HTERT RPE-1 (cell line): ENCODE results near the gene ZNF567.
"Not testable (repeated sequence)": the region's sequence is repeated elsewhere in the genome, so short reads cannot be mapped to it uniquely, and the experiment has no call there.

Experiments used
- in situ Hi-C: fragments of 300-500 bp; cut with MboI; formaldehyde crosslinking; loops from 4 replicates; pipeline ENCODE4 v1.14.3; 2020; ENCODE audit warnings: low sequenced_read_pairs

The ZNF567 gene

DNA sequence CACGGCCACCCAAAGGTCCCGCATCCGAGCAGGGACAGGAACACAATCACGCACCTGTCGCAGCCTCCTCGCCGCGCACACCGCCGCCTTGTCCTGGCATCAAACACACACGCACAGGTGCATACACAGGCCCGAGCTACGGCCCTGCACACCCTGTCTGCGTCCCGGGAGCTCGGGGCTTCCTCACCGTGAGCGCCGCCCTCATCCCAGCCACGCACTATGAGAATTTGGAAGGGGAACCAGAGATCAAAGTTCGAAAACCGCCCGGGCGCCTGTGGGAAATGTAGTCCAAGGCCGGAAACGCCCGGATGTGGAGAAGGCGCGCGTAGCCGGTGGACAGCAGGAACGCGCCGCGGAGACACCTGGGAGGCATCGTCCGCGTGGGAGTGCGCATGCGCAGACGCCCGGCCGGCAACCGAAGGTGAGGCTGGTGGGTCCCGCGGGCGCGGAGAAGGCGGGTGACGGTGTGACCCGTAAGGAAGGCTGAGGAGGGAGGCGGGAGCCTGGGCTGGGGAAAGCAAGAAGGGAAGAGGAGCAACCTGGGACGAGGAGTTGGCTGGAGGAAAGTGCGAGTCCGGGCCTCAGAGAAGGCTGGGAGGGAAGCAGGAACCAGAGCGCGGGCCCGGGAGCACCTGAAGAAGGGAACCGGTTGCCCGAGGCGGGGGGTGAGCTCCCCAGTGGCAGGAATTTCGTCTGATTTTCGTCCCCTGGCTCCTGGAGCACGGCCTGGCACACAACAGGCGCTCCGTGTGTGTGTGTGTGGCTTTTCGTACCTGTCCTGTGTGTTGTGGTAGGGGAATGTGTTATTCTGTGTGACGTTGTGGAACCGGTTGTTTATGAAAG, at the start of gene ZNF567:
Gene ZNF567, plus strand, starts transcription at position 399 of the 843 bp plus-strand sequence. CDS start 7,256 bp downstream, outside the sequence.
- in situ Hi-C loops = no loop called here

DNA sequence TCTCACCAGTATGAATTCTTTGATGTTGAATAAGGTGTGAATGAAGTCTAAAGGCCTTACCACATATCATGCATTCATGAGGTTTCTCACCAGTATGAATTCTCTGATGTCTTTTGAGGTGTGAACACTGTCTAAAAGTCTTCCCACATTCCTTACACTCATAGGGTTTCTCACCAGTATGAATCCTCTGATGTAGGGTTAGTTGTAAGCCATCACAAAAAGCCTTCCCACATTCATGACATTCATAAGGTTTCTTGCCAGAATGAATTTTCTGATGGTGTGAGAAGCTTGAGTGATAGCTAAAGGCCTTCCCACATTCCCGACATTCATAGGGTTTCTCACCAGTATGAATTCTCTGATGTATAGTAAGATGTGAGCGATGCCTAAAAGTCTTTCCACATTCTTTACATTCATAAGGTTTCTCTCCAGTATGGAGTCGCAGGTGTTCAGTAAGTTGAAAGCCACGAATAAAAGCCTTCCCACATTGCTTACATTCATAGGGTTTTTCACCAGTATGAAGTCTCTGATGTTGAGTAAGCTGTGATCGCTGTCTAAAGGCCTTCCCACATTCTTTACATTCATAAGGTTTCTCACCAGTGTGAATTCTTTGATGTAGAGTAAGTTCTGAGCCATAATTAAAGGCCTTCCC, 48.4 kb upstream of the ZNF567 start:
- in situ Hi-C loops = no loop called here

DNA sequence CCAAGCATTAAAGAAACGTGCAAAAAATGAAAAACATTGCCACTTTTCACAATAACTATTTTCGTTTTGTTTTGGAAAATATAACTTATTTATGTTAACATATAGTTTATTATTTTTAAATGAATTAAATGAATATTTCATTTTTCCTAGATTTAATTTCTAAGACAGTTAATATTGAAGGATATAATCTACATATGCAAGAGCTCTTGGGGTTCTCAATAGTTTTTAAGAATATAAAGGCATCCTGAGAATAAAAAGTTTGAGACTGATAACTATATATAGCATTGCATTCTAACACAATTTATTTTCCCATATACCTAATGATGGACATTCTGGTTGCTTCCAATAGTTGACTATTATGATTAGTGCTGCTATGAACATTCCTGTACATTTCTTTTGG, 40.7 kb upstream of the ZNF567 start:
- in situ Hi-C loops = no loop called here

DNA sequence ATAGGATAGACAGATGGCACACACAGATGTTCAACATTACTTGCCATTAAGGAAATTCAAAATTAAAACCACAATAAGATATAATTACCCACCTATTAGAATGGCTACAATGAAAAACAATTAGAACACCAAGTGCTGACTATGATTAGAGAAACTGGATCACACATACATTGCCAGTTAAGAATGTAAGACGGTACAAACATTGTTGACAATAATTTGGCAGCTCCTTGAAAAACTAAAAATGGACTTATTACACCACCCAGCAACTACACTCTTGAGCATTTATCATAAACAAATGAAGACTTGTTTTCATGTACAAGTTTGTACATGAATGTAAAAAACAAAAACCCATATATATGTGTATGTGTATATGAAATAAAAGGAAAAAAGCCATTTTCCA, 34.5 kb upstream of the ZNF567 start:
- in situ Hi-C loops = no loop called here

DNA sequence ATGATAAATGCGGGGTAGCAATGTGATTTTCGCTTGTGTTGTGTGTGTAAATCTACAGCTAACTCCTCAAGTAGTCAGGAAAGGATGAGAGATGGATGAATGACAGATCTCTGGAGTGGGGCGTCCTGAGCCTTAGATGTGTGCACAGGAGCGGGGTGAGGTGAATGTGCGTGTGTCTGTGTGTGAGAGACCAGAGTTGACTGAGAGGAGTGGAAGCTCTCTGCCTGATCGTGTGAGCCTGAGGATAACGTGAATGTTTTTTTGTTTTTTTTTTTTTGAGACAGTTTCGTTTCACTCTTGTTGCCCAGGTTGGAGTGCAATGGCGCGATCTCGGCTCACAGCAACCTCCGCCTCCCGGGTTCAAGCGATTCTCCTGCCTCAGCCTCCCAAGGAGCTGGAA, 21.6 kb upstream of the ZNF567 start:
- in situ Hi-C loops = no loop called here

DNA sequence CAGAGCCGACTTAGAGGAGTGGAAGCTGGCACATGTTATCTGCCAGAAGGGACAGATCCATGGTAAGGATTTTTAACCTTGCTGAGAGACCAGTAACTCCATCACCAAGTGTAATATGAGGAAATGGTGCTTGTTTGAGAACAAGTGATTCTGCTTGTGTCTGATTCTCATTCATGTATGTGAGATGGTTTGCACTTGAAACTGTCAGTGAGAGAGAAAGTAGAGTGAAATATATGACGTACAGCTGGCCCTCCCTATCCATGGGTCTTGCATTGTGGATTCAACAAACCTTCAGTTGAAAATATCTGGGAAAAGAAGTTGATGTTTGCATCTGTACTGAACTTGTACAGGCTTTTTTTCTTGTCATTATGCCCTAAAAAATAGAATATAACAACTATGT, 18.8 kb upstream of the ZNF567 start:
- in situ Hi-C loops = no loop called here

DNA sequence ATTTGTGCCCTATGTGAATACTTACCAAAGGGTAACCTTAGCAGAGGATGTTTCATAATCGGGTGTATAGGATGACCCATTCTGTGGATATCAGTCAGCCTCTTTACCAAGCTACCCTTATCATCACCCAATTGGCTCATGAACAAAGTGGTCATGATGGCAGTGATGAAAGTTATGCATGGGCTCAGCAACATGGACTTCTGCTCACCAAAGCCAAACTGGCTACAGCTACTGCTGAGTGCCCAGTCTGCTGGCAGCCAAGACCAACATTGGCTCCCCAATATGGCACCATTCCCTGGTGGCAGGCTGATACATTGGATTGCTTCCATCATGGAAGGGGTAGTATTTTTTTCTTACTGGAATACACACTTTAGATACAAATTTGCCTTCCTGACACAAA, 15.0 kb upstream of the ZNF567 start:
- in situ Hi-C loops = no loop called here

DNA sequence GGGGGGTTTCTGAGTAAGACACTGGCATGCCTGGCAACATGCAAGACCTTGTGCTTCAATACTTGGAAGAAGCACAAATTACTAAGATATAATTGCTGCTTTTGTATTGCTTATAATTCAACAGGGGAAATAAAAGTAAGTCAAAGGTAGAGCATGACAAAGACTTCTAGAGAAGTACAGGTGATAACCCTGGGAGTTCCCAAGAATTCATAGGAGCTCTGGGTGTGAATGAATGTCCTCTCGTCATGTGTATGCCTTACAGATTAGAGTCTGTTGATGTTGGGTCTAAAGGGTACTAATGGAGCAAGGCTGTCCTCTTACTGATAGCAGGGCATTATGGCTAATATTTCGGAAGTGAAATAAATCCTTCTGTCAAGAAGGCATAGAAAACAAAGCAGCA, 13.2 kb upstream of the ZNF567 start:
- in situ Hi-C loops = no loop called here

DNA sequence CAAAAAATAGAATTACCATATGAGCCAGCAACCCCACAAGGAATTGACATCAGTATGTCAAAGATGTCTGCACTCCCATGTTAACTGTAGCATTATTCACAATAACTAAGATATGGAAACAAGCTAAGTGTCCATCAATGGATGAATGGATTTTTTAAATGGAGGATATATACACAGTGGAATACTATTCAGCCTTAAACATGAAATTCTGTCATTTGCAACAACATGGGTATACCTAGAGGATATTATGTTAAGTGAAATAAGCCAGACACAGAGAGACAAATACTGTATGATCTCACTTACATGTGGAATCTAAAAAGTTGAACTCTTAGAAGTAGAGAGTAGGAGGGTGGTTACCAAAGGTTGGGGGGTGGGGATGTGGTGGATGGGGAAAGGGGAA, 8.0 kb upstream of the ZNF567 start:
- in situ Hi-C loops = no loop called here

DNA sequence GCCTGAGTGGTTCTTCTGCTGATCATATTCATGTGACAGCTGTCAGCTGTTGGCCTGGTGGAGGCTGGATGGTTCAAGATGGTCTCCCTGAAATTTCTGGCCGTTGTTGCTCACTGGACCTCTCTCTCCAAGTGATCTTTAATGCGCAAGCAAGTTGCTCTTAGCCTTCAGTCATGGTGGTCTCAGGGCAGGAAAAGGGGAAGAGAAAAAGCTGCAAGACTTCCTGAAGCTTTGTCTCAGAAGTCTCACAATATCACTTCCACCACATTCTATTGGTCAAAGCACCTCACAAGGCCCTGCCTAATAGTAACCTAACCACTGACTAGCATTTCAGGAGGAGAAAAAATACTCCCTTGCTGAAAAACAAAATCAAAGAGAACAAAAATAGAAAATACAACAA, 1.6 kb upstream of the ZNF567 start:
- in situ Hi-C loops = no loop called here

DNA sequence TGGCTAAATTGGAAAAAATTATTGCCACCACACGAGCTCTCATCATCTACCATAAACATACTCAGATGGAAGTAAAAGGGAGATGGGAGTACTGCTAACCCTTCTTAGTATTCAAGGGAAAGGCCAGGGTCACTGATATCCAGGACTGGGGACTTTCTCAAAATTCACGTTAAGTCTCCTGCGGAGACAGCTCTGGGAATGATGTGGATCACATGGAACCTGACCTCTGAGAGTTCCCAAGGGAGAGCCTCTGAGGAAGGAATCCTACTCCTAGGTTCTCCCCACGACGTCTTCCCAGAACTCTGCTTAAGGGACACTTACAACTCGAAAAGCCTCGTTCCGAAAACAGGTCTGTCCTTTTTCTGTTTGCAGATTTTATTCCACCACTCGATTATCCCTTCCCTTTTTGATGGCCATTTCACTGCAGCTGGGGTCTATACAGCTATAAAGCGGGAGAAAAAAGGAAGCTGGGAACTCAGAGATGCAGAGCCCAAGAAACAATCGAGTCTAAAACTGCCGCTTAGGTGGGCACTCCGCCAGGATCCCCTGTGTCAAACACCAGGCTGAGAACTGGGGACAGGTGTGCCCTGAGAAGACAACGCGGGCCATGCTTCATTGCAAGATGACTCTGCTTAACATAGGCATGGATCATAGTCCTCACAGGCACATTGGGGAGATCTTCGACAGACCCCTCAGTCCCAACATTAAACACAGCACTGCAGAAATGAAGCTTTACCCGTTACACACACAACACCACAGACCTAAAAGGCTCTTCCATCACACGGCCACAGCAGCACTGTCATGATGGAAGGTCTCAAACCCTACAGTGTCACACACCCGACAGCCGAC, 823 bp upstream of the ZNF567 start:
- in situ Hi-C loops = no loop called here

DNA sequence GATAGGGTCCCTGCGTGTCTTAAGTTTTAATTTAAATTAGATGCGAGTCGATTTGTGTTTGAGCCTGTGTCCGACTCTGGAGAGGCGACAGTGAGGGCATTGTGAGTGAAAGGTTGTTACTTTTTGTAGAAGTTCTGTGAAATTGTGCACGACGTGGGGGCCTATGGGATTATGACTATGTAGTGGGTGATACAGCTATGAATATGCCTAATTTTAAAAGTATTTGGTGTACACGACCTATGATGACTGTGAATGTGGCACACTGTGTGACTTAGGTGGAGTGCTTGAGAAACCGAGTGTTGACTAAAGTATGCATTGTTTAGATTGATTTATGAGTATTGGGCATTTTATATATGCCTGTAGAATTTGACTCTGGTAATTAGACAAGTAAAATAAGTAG, 646 bp downstream of the ZNF567 start:
- in situ Hi-C loops = no loop called here

DNA sequence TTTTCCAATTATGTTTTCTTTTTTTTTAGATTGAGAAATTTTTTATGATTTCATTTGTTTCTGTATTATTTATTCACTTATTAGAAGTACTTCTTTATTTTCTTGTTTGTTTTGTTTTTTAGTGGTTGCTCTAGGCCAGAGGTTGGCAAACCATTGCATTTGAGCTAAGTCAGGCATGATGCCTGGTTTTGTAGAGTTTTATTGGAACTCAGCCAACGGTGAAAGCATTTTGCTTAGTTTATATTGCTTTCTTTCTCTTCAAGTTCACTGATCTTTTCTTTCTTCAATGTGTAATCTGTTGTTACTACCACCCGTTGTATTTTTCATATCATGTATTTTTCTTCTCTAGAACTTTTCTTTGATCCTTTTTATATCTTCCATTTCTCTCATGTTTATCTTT, 19.7 kb downstream of the ZNF567 start:
- in situ Hi-C loops = no loop called here

DNA sequence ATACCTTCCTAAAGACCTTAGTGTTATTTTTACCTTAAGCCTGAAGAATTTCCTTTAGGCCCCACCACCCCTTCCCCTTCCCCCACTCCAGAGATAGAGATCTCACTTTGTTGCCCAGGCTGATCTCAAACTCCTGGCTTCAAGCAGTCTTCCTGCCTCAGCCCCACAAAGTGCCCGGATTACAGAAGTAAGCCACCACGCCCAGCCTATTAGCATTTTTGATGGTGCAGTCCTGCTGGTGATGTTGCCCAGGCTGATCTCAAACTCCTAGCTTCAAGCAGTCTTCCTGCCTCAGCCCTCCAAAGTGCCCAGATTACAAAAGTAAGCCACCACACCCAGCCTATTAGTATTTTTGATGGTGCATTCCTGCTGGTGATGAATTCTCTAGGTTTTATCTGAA, 22.0 kb downstream of the ZNF567 start:
- in situ Hi-C loops = no loop called here

DNA sequence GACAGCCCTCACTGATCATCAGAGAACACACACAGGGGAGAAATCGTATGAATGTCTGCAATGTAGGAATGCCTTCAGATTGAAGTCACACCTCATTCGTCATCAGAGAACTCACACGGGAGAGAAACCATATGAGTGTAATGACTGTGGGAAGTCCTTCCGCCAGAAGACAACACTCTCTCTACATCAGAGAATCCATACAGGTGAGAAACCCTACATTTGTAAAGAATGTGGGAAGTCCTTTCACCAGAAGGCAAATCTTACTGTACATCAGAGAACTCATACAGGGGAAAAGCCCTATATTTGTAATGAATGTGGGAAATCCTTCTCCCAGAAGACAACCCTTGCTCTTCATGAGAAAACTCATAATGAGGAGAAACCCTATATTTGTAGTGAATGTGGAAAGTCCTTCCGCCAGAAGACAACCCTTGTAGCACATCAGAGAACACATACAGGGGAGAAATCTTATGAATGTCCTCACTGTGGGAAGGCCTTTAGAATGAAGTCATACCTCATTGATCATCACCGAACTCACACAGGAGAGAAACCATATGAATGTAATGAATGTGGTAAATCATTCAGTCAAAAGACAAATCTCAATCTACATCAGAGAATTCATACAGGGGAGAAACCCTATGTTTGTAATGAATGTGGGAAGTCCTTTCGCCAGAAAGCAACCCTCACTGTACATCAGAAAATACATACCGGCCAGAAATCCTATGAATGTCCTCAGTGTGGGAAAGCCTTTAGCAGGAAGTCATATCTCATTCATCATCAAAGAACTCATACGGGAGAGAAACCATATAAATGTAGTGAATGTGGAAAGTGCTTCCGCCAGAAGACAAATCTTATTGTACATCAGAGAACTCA, 32.5 kb downstream of the ZNF567 start:
- in situ Hi-C loops = no loop called here

DNA sequence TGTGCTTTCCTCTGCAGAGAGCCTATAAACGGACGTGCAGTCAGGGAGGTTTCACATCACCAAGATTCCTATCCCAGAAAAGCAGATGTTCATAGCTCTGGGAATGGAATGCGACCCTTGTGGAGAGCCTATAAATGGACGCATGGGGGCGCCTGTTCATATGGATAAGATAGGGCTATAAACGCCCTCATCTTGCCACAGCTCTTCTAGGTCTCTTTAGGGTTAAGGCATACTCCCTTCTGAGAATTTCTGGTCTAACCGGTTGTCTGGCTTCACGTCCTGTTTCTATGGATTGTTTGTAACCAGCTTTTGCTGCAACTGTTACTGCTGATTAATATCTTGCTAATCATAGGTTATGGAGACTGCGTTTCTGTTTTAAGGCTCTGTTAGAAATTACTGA, 48.8 kb downstream of the ZNF567 start:
- in situ Hi-C loops = not testable (repeated sequence)

DNA sequence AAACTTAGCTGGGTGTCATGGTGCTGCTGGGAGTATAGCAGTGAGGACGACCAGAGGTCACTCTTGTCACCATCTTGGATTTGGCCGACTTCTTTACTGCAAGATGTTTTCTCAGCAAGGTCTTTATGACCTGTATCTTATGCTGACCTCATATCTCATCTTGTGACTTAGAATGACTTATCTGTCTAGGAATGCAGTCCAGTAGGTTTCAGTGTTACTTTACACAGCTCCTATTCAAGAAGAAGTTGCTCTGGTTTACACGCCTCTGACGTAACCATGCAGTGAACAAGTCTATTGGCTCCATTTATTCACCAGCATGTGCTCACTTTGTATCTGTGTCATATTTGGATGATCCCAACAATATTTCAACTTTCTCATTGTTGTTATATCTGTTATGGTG, 58.5 kb downstream of the ZNF567 start:
- in situ Hi-C loops = no loop called here

DNA sequence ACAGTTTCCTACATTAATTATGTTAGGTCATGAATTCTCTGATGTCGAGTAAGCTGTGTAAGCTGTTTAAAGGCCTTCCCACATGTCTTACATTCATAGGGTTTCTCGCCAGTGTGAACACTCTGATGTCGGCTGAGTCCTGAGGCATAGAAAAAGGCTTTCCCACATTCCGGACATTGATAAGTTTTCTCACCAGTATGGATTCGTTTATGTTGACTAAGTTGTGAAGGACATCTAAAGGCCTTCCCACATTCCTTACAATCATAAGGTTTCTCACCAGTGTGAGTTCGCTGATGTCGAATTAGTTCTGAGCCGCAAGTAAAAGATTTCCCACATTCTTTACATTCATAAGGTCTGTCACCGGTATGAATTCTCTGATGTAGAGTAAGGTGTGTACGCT, 60.3 kb downstream of the ZNF567 start:
- in situ Hi-C loops = no loop called here

DNA sequence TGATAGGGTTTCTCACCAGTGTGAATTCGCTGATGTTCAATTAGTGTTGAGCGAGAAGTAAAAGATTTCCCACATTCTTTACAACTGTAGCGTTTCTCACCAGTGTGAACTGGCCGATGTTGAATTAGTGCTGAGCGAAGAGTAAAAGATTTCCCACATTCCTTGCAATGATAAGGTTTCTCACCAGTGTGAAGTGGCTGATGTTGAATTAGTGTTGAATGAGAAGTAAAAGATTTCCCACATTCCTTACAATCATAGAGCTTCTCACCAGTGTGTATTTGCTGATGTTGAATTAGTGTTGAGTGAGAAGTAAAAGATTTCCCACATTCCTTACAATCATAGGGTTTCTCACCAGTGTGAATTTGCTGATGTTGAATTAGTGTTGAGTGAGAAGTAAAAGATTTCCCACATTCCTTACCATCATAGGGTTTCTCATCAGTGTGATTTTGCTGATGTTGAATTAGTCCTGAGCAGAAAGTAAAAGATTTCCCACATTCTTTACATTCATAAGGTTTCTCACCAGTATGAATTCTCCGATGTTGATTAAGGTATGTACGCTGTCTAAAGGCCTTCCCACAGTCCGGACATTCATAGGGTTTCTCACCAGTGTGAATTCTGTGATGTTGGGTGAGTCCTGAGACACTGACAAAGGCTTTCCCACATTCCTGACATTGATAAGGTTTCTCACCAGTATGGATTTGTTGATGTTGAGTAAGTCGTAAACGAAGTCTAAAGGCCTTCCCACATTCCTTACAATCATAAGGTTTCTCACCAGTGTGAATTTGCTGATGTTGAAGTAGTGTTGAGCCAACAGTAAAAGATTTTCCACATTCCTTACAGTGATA, 61.2 kb downstream of the ZNF567 start:
- in situ Hi-C loops = no loop called here

DNA sequence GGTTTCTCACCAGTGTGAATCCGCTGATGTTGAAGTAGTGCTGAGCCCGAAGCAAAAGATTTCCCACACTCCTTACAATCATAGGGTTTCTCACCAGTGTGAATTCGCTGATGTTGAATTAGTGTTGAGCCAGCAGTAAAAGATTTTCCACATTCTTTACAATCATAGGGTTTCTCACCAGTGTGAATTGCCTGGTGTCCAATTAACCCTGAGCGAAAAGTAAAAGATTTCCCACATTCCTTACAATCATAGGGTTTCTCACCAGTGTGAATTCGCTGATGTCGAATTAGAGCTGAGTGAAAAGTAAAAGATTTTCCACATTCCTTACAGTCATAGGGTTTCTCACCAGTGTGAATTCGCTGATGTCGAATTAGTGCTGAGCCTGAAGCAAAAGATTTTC, 62.2 kb downstream of the ZNF567 start:
- in situ Hi-C loops = not testable (repeated sequence)
